ENCODE measurements around the gene ATMIN. TPM values are rescaled to one million over a fixed set of nuclear protein-coding genes. Genes with fewer than 3 reads are reported as not detected.

The ATMIN gene
- total and polyA plus RNA-seq, 4 donors: 41.1 to 64.6 (median 58.0) TPM

Small RNA genes within 50 kb of the gene (small RNA-seq; reads per million reads assigned to genes)
- not detected for gene AC092718.3 (ENCODE audit: low replicate concordance)

Other genes starting within 250 kb of the ATMIN start
- gene CDYL2, start 231.2 kb upstream of the ATMIN start, total RNA-seq: 10 to 100 TPM; 11.4 to 15.9 TPM
- 10 to 100 TPM in 1 of 2 donors, 1 to 10 TPM in 1; 8.5 to 12.0 TPM for gene CDYL2, start 231.2 kb upstream of the ATMIN start, polyA plus RNA-seq (ENCODE audit: insufficient read length in 2 of 2)
- 10 to 100 TPM; 53.4 to 60.6 TPM for gene CMC2, start 29.0 kb upstream of the ATMIN start, total RNA-seq
- gene CMC2, start 29.0 kb upstream of the ATMIN start, polyA plus RNA-seq (ENCODE audit: insufficient read length in 2 of 2): 100 to 1,000 TPM; 110 to 115 TPM
- gene CENPN, start 28.6 kb upstream of the ATMIN start, total RNA-seq: 10 to 100 TPM; 17.7 to 20.5 TPM
- gene CENPN, start 28.6 kb upstream of the ATMIN start, polyA plus RNA-seq (ENCODE audit: insufficient read length in 2 of 2): 10 to 100 TPM; 16.6 to 19.9 TPM
- gene C16orf46, start 41.4 kb downstream of the ATMIN start, total RNA-seq: 1 to 10 TPM; 2.1 to 5.4 TPM
- gene C16orf46, start 41.4 kb downstream of the ATMIN start, polyA plus RNA-seq (ENCODE audit: insufficient read length in 2 of 2): 1 to 10 TPM; 3.4 to 4.4 TPM
- 10 to 100 TPM; 48.6 to 49.4 TPM for gene GCSH, start 60.6 kb downstream of the ATMIN start, total RNA-seq
- gene GCSH, start 60.6 kb downstream of the ATMIN start, polyA plus RNA-seq (ENCODE audit: insufficient read length in 2 of 2): 100 to 1,000 TPM; 118 to 149 TPM
- under 1 TPM; 0.22 to 0.40 TPM for gene BCO1, start 202.8 kb downstream of the ATMIN start, total RNA-seq
- gene BCO1, start 202.8 kb downstream of the ATMIN start, polyA plus RNA-seq (ENCODE audit: insufficient read length in 2 of 2): under 1 TPM; 0.35 to 0.71 TPM

Measured in spinal cord (tissue), 4 donors.